Measurements from ENCODE around the gene CCDC8. TPM values are rescaled to one million over a fixed set of nuclear protein-coding genes. Genes with fewer than 3 reads are reported as not detected.

The CCDC8 gene
- total RNA-seq, 1 experiment from 2014 or later, result 27.5 TPM

DNA sequence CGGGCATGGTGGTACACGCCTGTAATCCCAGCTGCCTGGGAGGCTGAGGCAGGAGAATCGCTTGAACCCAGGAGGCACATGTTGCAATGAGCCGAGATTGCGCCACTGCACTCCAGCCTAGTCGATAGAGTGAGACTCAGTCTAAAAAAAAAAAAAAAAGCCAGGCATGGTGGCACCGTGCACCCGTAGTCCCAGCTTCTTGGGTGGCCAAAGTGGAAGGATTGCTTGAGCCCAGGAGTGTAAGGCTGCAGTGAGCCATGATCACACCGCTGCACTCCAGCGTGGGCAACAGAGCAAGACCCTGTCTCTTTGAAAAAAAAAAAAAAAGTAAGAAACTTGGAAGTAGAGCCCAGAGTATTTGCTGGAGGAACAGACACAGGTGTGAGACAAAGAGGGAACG lies 27.7 kb downstream of the CCDC8 start:
- Histone ChIP-seq H3K9ac (ENCODE audit: extremely low read depth, insufficient read length, low read length) (no peak overlapping the region), H3K27ac (ENCODE audit: insufficient read length, low read depth, low read length) (no peak overlapping the region), H2AFZ (ENCODE audit: low read length) (no peak overlapping the region), H2BK5ac (ENCODE audit: insufficient read length, low read length) (no peak overlapping the region), H2BK120ac (ENCODE audit: low read depth, low read length, poor library complexity, severe bottlenecking) (no peak overlapping the region), H2BK15ac (ENCODE audit: low read depth, low read length) (no peak overlapping the region), H3K79me2 (ENCODE audit: insufficient read depth, low read length) (no peaks in the 10 kb centered on the region), H2BK20ac (ENCODE audit: low read depth, low read length, poor library complexity, severe bottlenecking) (no peak overlapping the region), H4K20me1 (ENCODE audit: control insufficient read depth, insufficient read depth, insufficient read length) (no peaks in the 10 kb centered on the region), H2AK5ac (ENCODE audit: insufficient read length, low read length) (no peak overlapping the region), H3T11ph (ENCODE audit: low read length) (no peak overlapping the region), H4K8ac (replicated peaks; ENCODE audit: insufficient read length, low read depth, low read length) (no peak overlapping the region), H3K18ac (ENCODE audit: insufficient read length, low read depth, low read length) (no peak overlapping the region), H3K4me2 (ENCODE audit: insufficient read depth, insufficient read length, low read length) (no peak overlapping the region), H3K56ac (ENCODE audit: insufficient read length, low read depth, low read length) (no peak overlapping the region), H3K27me3 (ENCODE audit: insufficient read depth, low read length) (no peaks in the 10 kb centered on the region), H3K4ac (ENCODE audit: low read depth, low read length) (no peak overlapping the region), H3K23me2 (ENCODE audit: insufficient read length, low read depth, low read length, poor library complexity, severe bottlenecking) (no peaks in the 10 kb centered on the region), H3K14ac (ENCODE audit: insufficient read depth, low read length) (no peak overlapping the region), H3K9me3 (ENCODE audit: control insufficient read depth, low read depth, low read length) (no peaks in the 10 kb centered on the region), H4K91ac (ENCODE audit: insufficient read length, low read depth, low read length) (no peak overlapping the region), H2BK12ac (ENCODE audit: insufficient read length, low read depth, low read length) (no peak overlapping the region), H4K5ac (ENCODE audit: insufficient read length, low read depth, low read length) (no peak overlapping the region), H3K23ac (ENCODE audit: insufficient read length, low read depth, low read length) (no peak overlapping the region), H3K4me1 (ENCODE audit: insufficient read depth, low read length) (no peaks in the 10 kb centered on the region), H3K79me1 (ENCODE audit: insufficient read depth, low read depth, low read length, poor library complexity, severe bottlenecking) (no peaks in the 10 kb centered on the region)
- Mint-ChIP-seq H3K4me1 (no peaks in the 10 kb centered on the region; a peak in 1 of 4 replicates), H3K27ac (peak overlapping the region in 1 of 3 experiments; percentile 78; a peak in 3 of 7 replicates), H3K27me3 (ENCODE audit: low read depth) (no peaks in the 10 kb centered on the region), H3K4me3 (no peak overlapping the region), H3K9me3 (peaks cover 2 to 5% of the 10 kb centered on the region in 2 experiments; a peak in 2 of 5 replicates), H3K36me3 (ENCODE audit: insufficient read depth in 1 of 3, low read depth in 3 of 3) (peaks cover 58 to 89% (median 82%) of the 10 kb centered on the region in 3 experiments)
- TF ChIP-seq, protein P1, sequence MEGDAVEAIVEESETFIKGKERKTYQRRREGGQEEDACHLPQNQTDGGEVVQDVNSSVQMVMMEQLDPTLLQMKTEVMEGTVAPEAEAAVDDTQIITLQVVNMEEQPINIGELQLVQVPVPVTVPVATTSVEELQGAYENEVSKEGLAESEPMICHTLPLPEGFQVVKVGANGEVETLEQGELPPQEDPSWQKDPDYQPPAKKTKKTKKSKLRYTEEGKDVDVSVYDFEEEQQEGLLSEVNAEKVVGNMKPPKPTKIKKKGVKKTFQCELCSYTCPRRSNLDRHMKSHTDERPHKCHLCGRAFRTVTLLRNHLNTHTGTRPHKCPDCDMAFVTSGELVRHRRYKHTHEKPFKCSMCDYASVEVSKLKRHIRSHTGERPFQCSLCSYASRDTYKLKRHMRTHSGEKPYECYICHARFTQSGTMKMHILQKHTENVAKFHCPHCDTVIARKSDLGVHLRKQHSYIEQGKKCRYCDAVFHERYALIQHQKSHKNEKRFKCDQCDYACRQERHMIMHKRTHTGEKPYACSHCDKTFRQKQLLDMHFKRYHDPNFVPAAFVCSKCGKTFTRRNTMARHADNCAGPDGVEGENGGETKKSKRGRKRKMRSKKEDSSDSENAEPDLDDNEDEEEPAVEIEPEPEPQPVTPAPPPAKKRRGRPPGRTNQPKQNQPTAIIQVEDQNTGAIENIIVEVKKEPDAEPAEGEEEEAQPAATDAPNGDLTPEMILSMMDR (conservative IDR thresholded peaks at IDR 0.05), result no peak
- no CpG with 5 or more reads among the region's 11 CpGs for WGBS (ENCODE audit: extremely low coverage, insufficient read length, low lambda C conversion rate)
- peak; percentile 12 for DNase-seq
